Vagina (tissue), 2 donors: ENCODE measurements around the gene ARHGDIB.

Experiments
- CTCF ChIP-seq, 3 experiments: fragments of 450-650 bp in 2 of 3; fragments of 200-600 bp in 1 of 3; sonication (generic) in 1 of 3; IDR thresholded peaks; one replicate each; pipeline ENCODE4 v1.5.1; 2017 to 2019; ENCODE audit warnings: antibody characterized with exemption in 3 of 3, mild to moderate bottlenecking in 2 of 3, moderate library complexity in 2 of 3
- POLR2A ChIP-seq, 2 donors: fragments of 450-650 bp; IDR thresholded peaks; one replicate each; pipeline ENCODE4 v1.6.1; 2017; ENCODE audit warnings: antibody characterized with exemption in 2 of 2, mild to moderate bottlenecking in 2 of 2, moderate library complexity in 2 of 2
- POLR2AphosphoS5 ChIP-seq, 2 donors: sonication (generic); formaldehyde crosslinking; IDR thresholded peaks; one replicate each; pipeline ENCODE4 v1.9.0; 2017; ENCODE audit warnings: antibody characterized with exemption in 2 of 2, mild to moderate bottlenecking in 2 of 2, low read depth in 1 of 2; ENCODE audit not compliant: insufficient read depth in 1 of 2

GRCh38 chr12:14994610-14995009 is 33.2 kb upstream of the ARHGDIB start:
- TF ChIP-seq POLR2A (IDR thresholded peaks at IDR 0.05) (no peak), POLR2AphosphoS5 (IDR thresholded peaks at IDR 0.05; ENCODE audit: insufficient read depth in 1 of 2, low read depth in 1 of 2) (no peak), CTCF (IDR thresholded peaks at IDR 0.05) (no peak)
